ENCODE measurements around the gene SCYL2. TPM values are rescaled to one million over a fixed set of nuclear protein-coding genes. Genes with fewer than 3 reads are reported as not detected.
"Not testable (repeated sequence)": the region's sequence is repeated elsewhere in the genome, so short reads cannot be mapped to it uniquely, and the experiment has no call there.

The SCYL2 gene
- total RNA-seq, 4 donors from 2014 or later = 24.6 to 103 (median 42.5) TPM

GRCh38 chr12:100279607-100280244 is 12.7 kb downstream of the SCYL2 start:
- H3K9me3 ChIP-seq = no peaks in the 10 kb centered on the region
- no peak for DNase-seq
- H3K4me3 ChIP-seq = no peak overlapping the region
- intact Hi-C loops (cut with DNase I; ENCODE audit: low total_unique reads) = no loop called here
- no peak overlapping the region for H3K27ac ChIP-seq
- no peaks in the 10 kb centered on the region for H3K27me3 ChIP-seq
- H3K36me3 ChIP-seq = no peaks in the 10 kb centered on the region
- TF ChIP-seq CTCF (IDR thresholded peaks at IDR 0.05) (no peak), POLR2A (IDR thresholded peaks at IDR 0.05) (no peak)
- no peaks in the 10 kb centered on the region for H3K4me1 ChIP-seq

GRCh38 chr12:100284556-100284955 is 17.6 kb downstream of the SCYL2 start:
- H3K4me1 ChIP-seq; H3K27me3 ChIP-seq; DNase-seq; H3K4me3 ChIP-seq; H3K9me3 ChIP-seq; H3K27ac ChIP-seq; intact Hi-C loops (cut with DNase I; ENCODE audit: low total_unique reads); H3K36me3 ChIP-seq: not testable (repeated sequence)

- no peaks in the 10 kb centered on the region for H3K9me3 ChIP-seq
- intact Hi-C loops (cut with DNase I; ENCODE audit: low total_unique reads) = no loop called here
- no peak overlapping the region for H3K27ac ChIP-seq
- no peaks in the 10 kb centered on the region for H3K36me3 ChIP-seq
- H3K27me3 ChIP-seq = no peaks in the 10 kb centered on the region
- DNase-seq = no peak
- TF ChIP-seq CTCF (IDR thresholded peaks at IDR 0.05) = no peak
- TF ChIP-seq POLR2A (IDR thresholded peaks at IDR 0.05) = no peak
- no peak overlapping the region for H3K4me3 ChIP-seq
- no peaks in the 10 kb centered on the region for H3K4me1 ChIP-seq
Measured at GRCh38 chr12:100289038-100289437, 22.1 kb downstream of the SCYL2 start.

GRCh38 chr12:100290016-100290415 is 23.0 kb downstream of the SCYL2 start:
- no peaks in the 10 kb centered on the region for H3K36me3 ChIP-seq
- no peak overlapping the region for H3K27ac ChIP-seq
- TF ChIP-seq CTCF (IDR thresholded peaks at IDR 0.05) (no peak), POLR2A (IDR thresholded peaks at IDR 0.05) (no peak)
- H3K27me3 ChIP-seq = no peaks in the 10 kb centered on the region
- DNase-seq = no peak
- no peaks in the 10 kb centered on the region for H3K4me1 ChIP-seq
- no peaks in the 10 kb centered on the region for H3K9me3 ChIP-seq
- no peak overlapping the region for H3K4me3 ChIP-seq
- intact Hi-C loops (cut with DNase I; ENCODE audit: low total_unique reads) = no loop called here

- TF ChIP-seq POLR2A (IDR thresholded peaks at IDR 0.05) = no peak
- H3K4me3 ChIP-seq = no peak overlapping the region
- no peaks in the 10 kb centered on the region for H3K4me1 ChIP-seq
- no peak overlapping the region for H3K27ac ChIP-seq
- intact Hi-C loops (cut with DNase I; ENCODE audit: low total_unique reads) = no loop called here
- H3K36me3 ChIP-seq = no peaks in the 10 kb centered on the region
- H3K27me3 ChIP-seq = no peaks in the 10 kb centered on the region
- no peaks in the 10 kb centered on the region for H3K9me3 ChIP-seq
- DNase-seq = no peak
Measured at GRCh38 chr12:100293017-100293416, 26.0 kb downstream of the SCYL2 start.

- H3K36me3 ChIP-seq; H3K4me3 ChIP-seq; H3K9me3 ChIP-seq; H3K27me3 ChIP-seq; H3K4me1 ChIP-seq; H3K27ac ChIP-seq; DNase-seq; intact Hi-C loops (cut with DNase I; ENCODE audit: low total_unique reads): not testable (repeated sequence)
Measured at GRCh38 chr12:100294366-100294765, 27.4 kb downstream of the SCYL2 start.
